Measurements from ENCODE around the gene SEC24D. TPM values are rescaled to one million over a fixed set of nuclear protein-coding genes. Genes with fewer than 3 reads are reported as not detected.

Gene SEC24D
- total RNA-seq, 1 donor from 2014 or later: 64.9 TPM

DNA sequence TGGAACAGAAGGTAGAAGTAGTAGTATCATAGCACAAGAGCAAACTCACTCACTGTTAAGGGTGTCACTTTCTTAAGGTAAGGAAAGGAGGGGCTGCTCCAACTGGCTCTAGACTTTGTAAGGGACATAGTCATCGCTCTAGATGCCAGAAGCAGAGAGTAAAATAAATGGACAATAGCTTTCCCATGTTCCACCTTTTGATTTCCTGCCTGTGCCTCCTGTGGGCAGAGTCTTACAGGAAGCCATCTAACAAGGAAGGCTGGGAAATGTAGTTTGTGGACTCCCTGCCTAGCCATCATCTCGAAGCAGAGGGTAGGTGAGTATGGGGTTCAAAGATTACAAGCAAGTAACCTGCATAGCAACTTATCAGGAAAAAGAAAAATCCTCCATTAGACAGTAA lies 152.4 kb downstream of the SEC24D start:
- DNase-seq (ENCODE audit: low spot score) (no peak), ATAC-seq (no peak)
- intact Hi-C loops (cut with DNase I): no loop called here

DNA sequence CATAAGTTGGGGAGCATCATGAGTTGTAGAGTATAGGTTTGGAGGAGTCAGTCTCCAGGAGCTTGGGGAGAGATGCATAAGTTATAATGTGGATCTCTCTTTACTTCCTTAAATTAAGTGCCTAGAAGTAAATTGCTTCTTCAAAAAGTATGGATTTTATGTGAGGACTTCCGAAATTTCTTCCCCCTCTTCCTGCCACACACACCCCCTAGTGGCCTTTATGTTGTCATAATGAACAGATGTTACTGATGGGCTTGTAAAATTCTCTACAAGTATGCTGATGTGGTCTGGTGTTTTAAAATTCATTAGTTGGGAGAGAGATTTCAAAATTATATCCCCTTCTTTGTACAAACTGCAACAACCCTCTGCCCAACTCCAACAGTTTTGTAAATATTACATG lies 153.0 kb downstream of the SEC24D start:
- DNase-seq (ENCODE audit: low spot score) (no peak), ATAC-seq (no peak)
- intact Hi-C loops (cut with DNase I): no loop called here

DNA sequence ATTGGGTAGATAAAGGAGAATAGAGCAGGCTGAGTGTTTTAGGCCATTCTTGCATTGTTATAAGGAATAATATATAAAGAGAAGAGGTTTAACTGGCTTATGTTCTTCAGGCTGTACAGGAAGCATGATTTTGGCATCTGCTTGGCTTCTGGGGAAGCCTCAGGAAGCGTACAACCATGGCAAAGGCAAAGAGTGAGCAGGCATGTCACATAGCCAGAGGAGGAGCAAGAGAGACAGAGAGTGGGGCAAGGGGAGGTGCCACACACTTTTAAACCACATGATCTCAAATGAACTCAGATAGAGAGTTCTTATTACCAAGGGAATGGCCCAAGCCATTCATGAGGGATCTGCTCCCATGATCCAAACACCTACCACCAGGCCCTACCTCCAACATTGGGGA lies 155.1 kb downstream of the SEC24D start:
- intact Hi-C loops (cut with DNase I): no loop called here
- no peak for DNase-seq (ENCODE audit: low spot score)
- ATAC-seq: no peak

DNA sequence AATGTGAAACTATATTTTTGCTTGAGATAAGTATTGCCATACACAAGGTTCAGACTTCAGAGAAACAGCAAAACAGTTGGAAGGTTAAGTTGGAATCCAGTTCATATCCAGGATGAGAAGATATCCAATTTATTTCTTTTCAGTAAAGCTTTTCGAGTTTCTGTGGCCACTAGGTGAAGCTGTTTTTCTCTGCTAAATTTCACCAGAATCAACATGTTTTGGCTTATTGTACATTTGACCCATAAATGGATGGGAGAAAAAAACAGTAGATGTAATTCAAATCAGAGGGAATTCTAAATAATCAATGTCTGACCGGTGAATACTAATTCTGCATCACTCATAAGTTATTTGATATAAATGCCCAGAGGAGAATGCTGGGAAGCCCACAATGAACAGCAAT lies 159.8 kb downstream of the SEC24D start:
- no peak for DNase-seq (ENCODE audit: low spot score)
- intact Hi-C loops (cut with DNase I): no loop called here
- ATAC-seq: no peak

Other genes with a start within 250 kb of the SEC24D start
- gene METTL14, start 150.7 kb downstream of the SEC24D start, total RNA-seq: 61.5 TPM
- 113 TPM for gene SYNPO2, start 52.7 kb upstream of the SEC24D start, total RNA-seq